Ascending aorta (tissue), 2 donors: ENCODE data around the gene RAD51B. TPM values are rescaled to one million over a fixed set of nuclear protein-coding genes. Genes with fewer than 3 reads are reported as not detected.

ENCODE experiments used
- DNase-seq, 2 donors: peaks; one replicate each; pipeline ENCODE4 v3.0.0-alpha.2; 2019; ENCODE audit warnings: low spot score in 2 of 2
- H3K27ac ChIP-seq, 2 donors: fragments of 200-600 bp; sonication (generic); one replicate each; pipeline ENCODE4 v1.5.1; 2016 to 2017; ENCODE audit warnings: mild to moderate bottlenecking in 1 of 2
- H3K27me3 ChIP-seq: fragments of 200-600 bp; sonication (generic); one replicate; pipeline ENCODE4 v1.5.1; 2017
- H3K36me3 ChIP-seq, 2 donors: fragments of 200-600 bp; sonication (generic); one replicate each; pipeline ENCODE4 v1.5.1; 2016
- H3K4me1 ChIP-seq, 2 donors: fragments of 200-600 bp; sonication (generic); one replicate each; pipeline ENCODE4 v1.5.1; 2016 to 2017; ENCODE audit warnings: mild to moderate bottlenecking in 1 of 2
- H3K4me3 ChIP-seq, 2 donors: fragments of 200-600 bp; sonication (generic); one replicate each; pipeline ENCODE4 v1.5.1; 2016 to 2017; ENCODE audit warnings: mild to moderate bottlenecking in 1 of 2
- H3K9me3 ChIP-seq, 2 donors: fragments of 200-600 bp; sonication (generic); one replicate each; pipeline ENCODE4 v1.5.1; 2016
- CTCF ChIP-seq, 3 experiments: fragments of 200-600 bp in 2 of 3; fragments of 450-650 bp in 1 of 3; sonication (generic) in 2 of 3; IDR thresholded peaks; one replicate each; pipeline ENCODE4 v1.5.1; 2016 to 2019; ENCODE audit warnings: antibody characterized with exemption in 3 of 3, mild to moderate bottlenecking in 1 of 3, moderate library complexity in 1 of 3
- intact Hi-C: fragments of 100-400 bp; cut with DNase I; formaldehyde crosslinking; loops from one replicate; pipeline ENCODE4 v1.15.1; 2023
- total RNA-seq: library from RNA; depleted of rRNA; stranded (reverse); fragments of >200 nt; gene quantifications from one replicate; pipeline ENCODE4 v1.1.0, GENCODE V29; 2016

RAD51B gene
- total RNA-seq, 1 donor from 2014 or later = not detected

GRCh38 chr14:68039593-68039992 is 220.0 kb downstream of the RAD51B start:
- no peak for TF ChIP-seq CTCF (IDR thresholded peaks at IDR 0.05)
- Histone ChIP-seq H3K27me3 (no peaks in the 10 kb centered on the region), H3K4me3 (no peak overlapping the region), H3K27ac (no peak overlapping the region), H3K36me3 (no peaks in the 10 kb centered on the region), H3K9me3 (no peaks in the 10 kb centered on the region), H3K4me1 (peaks cover 4 to 20% of the 10 kb centered on the region in 2 donors)
- intact Hi-C loops = no loop called here
- DNase-seq = no peak

GRCh38 chr14:68040633-68041369 is 221.2 kb downstream of the RAD51B start:
- no peak overlapping the region for H3K27ac ChIP-seq
- no peak for TF ChIP-seq CTCF (IDR thresholded peaks at IDR 0.05)
- H3K4me1 ChIP-seq = peaks cover 7 to 24% of the 10 kb centered on the region in 2 donors
- H3K4me3 ChIP-seq = no peak overlapping the region
- no peaks in the 10 kb centered on the region for H3K36me3 ChIP-seq
- intact Hi-C loops = loop anchor here (5.0 kb wide), 1 partner anchor 92 kb away; no protein-coding TSS in a partner anchor
- no peak for DNase-seq
- no peaks in the 10 kb centered on the region for H3K9me3 ChIP-seq
- no peaks in the 10 kb centered on the region for H3K27me3 ChIP-seq

- no peak overlapping the region for H3K4me3 ChIP-seq
- no peak for TF ChIP-seq CTCF (IDR thresholded peaks at IDR 0.05)
- H3K27me3 ChIP-seq = no peaks in the 10 kb centered on the region
- intact Hi-C loops = loop anchor here (5.0 kb wide), 1 partner anchor 90 kb away; no protein-coding TSS in a partner anchor
- no peaks in the 10 kb centered on the region for H3K9me3 ChIP-seq
- no peak for DNase-seq
- peak overlapping the region in 1 of 2 donors; percentile 7 for H3K27ac ChIP-seq
- peaks cover 7 to 24% of the 10 kb centered on the region in 2 donors for H3K4me1 ChIP-seq
- H3K36me3 ChIP-seq = no peaks in the 10 kb centered on the region
Observed at GRCh38 chr14:68041876-68042354, 222.3 kb downstream of the RAD51B start.

- Histone ChIP-seq H3K36me3 (no peaks in the 10 kb centered on the region), H3K9me3 (no peaks in the 10 kb centered on the region), H3K4me1 (peaks cover 7 to 26% of the 10 kb centered on the region in 2 donors), H3K4me3 (no peak overlapping the region), H3K27ac (peak overlapping the region; percentile 59 to 71), H3K27me3 (no peaks in the 10 kb centered on the region)
- intact Hi-C loops = loop anchor here (5.0 kb wide), 1 partner anchor 90 kb away; no protein-coding TSS in a partner anchor
- no peak for DNase-seq
- TF ChIP-seq CTCF (IDR thresholded peaks at IDR 0.05) = no peak
Observed at GRCh38 chr14:68042586-68043210, 223.1 kb downstream of the RAD51B start.

GRCh38 chr14:68043752-68044151 is 224.2 kb downstream of the RAD51B start:
- no peaks in the 10 kb centered on the region for H3K9me3 ChIP-seq
- H3K4me1 ChIP-seq = peaks cover 7 to 26% of the 10 kb centered on the region in 2 donors
- H3K36me3 ChIP-seq = no peaks in the 10 kb centered on the region
- no peak overlapping the region for H3K4me3 ChIP-seq
- peak overlapping the region; percentile 59 to 71 for H3K27ac ChIP-seq
- intact Hi-C loops = loop anchor here (5.0 kb wide), 1 partner anchor 89 kb away; no protein-coding TSS in a partner anchor
- DNase-seq = no peak
- no peaks in the 10 kb centered on the region for H3K27me3 ChIP-seq
- no peak for TF ChIP-seq CTCF (IDR thresholded peaks at IDR 0.05)
